CD14-positive monocyte (primary cell): ENCODE results near the gene ZFYVE28. TPM values are rescaled to one million over a fixed set of nuclear protein-coding genes. Genes with fewer than 3 reads are reported as not detected.

Source experiments
- DNase-seq, 3 donors: peaks; one replicate each; pipeline ENCODE4 v3.0.0-alpha.2; 2011 to 2022
- H2AFZ ChIP-seq: 2 replicates; pipeline ENCODE4 v1.6.0; 2012; ENCODE audit warnings: mild to moderate bottlenecking, low read depth, low read length, inconsistent platforms; ENCODE audit not compliant: insufficient read depth, poor library complexity, severe bottlenecking
- H3K27ac ChIP-seq, 2 donors: 1 replicate in 1 of 2; 2 replicates in 1 of 2; pipeline ENCODE4 v1.5.1; 2012 to 2013; ENCODE audit warnings: low read length in 2 of 2, control low read depth in 1 of 2, inconsistent platforms in 1 of 2, low read depth in 1 of 2, mild to moderate bottlenecking in 1 of 2
- H3K27me3 ChIP-seq, 2 donors: one replicate each; pipeline versions ENCODE4 v1.6.0 to v1.6.1; 2011 to 2013; ENCODE audit warnings: low read length in 2 of 2; ENCODE audit not compliant: control insufficient read depth in 2 of 2, insufficient read depth in 2 of 2
- H3K36me3 ChIP-seq, 2 donors: replicated peaks in 1 of 2; 1 replicate in 1 of 2; 2 replicates in 1 of 2; pipeline versions ENCODE4 v1.5.1 to v1.6.1; 2012 to 2013; ENCODE audit warnings: low read length in 2 of 2, control low read depth in 1 of 2, inconsistent platforms in 1 of 2, mild to moderate bottlenecking in 1 of 2; ENCODE audit not compliant: insufficient read depth in 2 of 2, control insufficient read depth in 1 of 2
- H3K4me1 ChIP-seq, 2 donors: 1 replicate in 1 of 2; 2 replicates in 1 of 2; pipeline versions ENCODE4 v1.5.1 to v1.6.1; 2012 to 2013; ENCODE audit warnings: low read length in 2 of 2, control low read depth in 1 of 2, inconsistent platforms in 1 of 2, mild to moderate bottlenecking in 1 of 2, moderate library complexity in 1 of 2; ENCODE audit not compliant: insufficient read depth in 2 of 2, control insufficient read depth in 1 of 2
- H3K4me2 ChIP-seq: replicated peaks from 2 replicates; pipeline ENCODE3; 2012; ENCODE audit warnings: low read length, moderate library complexity, mild to moderate bottlenecking; ENCODE audit not compliant: poor library complexity, severe bottlenecking; ENCODE audit errors: extremely low read depth
- H3K4me3 ChIP-seq, 3 experiments: fragments of 200-600 bp in 1 of 3; sonication (generic) in 1 of 3; replicated peaks in 1 of 3; 1 replicate in 2 of 3; 2 replicates in 1 of 3; pipeline ENCODE4 v1.5.1; 2011 to 2013; ENCODE audit warnings: low read length in 3 of 3, mild to moderate bottlenecking in 3 of 3, control low read depth in 2 of 3, low read depth in 2 of 3, inconsistent platforms in 1 of 3, moderate library complexity in 1 of 3
- H3K79me2 ChIP-seq: 2 replicates; pipeline ENCODE4 v1.6.0; 2012; ENCODE audit warnings: mild to moderate bottlenecking, control low read depth, inconsistent platforms, low read length, moderate library complexity; ENCODE audit not compliant: insufficient read depth
- H3K9ac ChIP-seq: 2 replicates; pipeline ENCODE4 v1.6.0; 2017; ENCODE audit warnings: low read length, mild to moderate bottlenecking; ENCODE audit not compliant: insufficient read depth, poor library complexity, severe bottlenecking
- H3K9me3 ChIP-seq, 2 donors: replicated peaks in 1 of 2; 1 replicate in 1 of 2; 2 replicates in 1 of 2; pipeline versions ENCODE4 v1.5.1 to v1.6.1; 2012 to 2013; ENCODE audit warnings: low read length in 2 of 2, control low read depth in 1 of 2; ENCODE audit not compliant: control insufficient read depth in 1 of 2, insufficient read depth in 1 of 2
- H4K20me1 ChIP-seq: 2 replicates; pipeline ENCODE4 v1.6.0; 2012; ENCODE audit warnings: mild to moderate bottlenecking, low read length, control low read depth, moderate library complexity; ENCODE audit not compliant: insufficient read depth
- H3K27ac Mint-ChIP-seq, 7 donors: one replicate each; pipeline ENCODE4 v1.8.0; 2020; ENCODE audit warnings: mild to moderate bottlenecking in 7 of 7, mixed read lengths in 7 of 7, moderate library complexity in 6 of 7, inconsistent platforms in 2 of 7
- H3K27me3 Mint-ChIP-seq, 3 donors: one replicate each; pipeline ENCODE4 v1.8.0; 2021 to 2022; ENCODE audit warnings: low read depth in 3 of 3, mild to moderate bottlenecking in 3 of 3, mixed read lengths in 3 of 3, moderate library complexity in 3 of 3, inconsistent platforms in 1 of 3
- H3K36me3 Mint-ChIP-seq, 2 donors: one replicate each; pipeline ENCODE4 v1.8.0; 2020; ENCODE audit warnings: mixed read lengths in 2 of 2, inconsistent platforms in 1 of 2, mild to moderate bottlenecking in 1 of 2
- H3K4me1 Mint-ChIP-seq: one replicate; pipeline ENCODE4 v1.8.0; 2020; ENCODE audit warnings: mild to moderate bottlenecking, mixed read lengths
- H3K4me3 Mint-ChIP-seq, 2 donors: one replicate each; pipeline ENCODE4 v1.8.0; 2020; ENCODE audit warnings: mild to moderate bottlenecking in 2 of 2, mixed read lengths in 2 of 2, moderate library complexity in 1 of 2
- H3K9me3 Mint-ChIP-seq, 7 donors: one replicate each; pipeline ENCODE4 v1.8.0; 2020 to 2022; ENCODE audit warnings: mixed read lengths in 7 of 7, mild to moderate bottlenecking in 6 of 7, moderate library complexity in 6 of 7, inconsistent platforms in 2 of 7
- WGBS: methylation state at CpG from one replicate; pipeline ENCODE4 v1.1.5; 2013; ENCODE audit warnings: missing lambda C conversion rate; ENCODE audit not compliant: insufficient coverage; 5-methylcytosine and 5-hydroxymethylcytosine counted together
- intact Hi-C, 2 donors: fragments of 100-400 bp; cut with micrococcal nuclease; formaldehyde crosslinking; loops; one replicate each; pipeline versions ENCODE4 v1.15.0 to v1.15.1; 2023
- polyA plus RNA-seq, 3 donors: library from polyadenylated mRNA; depleted of rRNA in 1 of 3; unstranded in 2 of 3; stranded (reverse) in 1 of 3; fragments of 300-500 nt in 2 of 3; fragments of >200 nt in 1 of 3; fragmentation: Illumina TruSeq in 2 of 3; gene quantifications; 1 replicate in 2 of 3; 2 replicates in 1 of 3; pipeline ENCODE4 v1.2.3, GENCODE V29; 2012 to 2021
- TF ChIP-seq, protein P1 (sequence below): fragments of 200-600 bp; IDR thresholded peaks from one replicate; pipeline ENCODE4 v1.8.0; 2022; ENCODE audit warnings: antibody characterized with exemption, mild to moderate bottlenecking

Gene ZFYVE28
- polyA plus RNA-seq, 3 donors, result 1.0 to 4.4 (median 1.1) TPM

DNA sequence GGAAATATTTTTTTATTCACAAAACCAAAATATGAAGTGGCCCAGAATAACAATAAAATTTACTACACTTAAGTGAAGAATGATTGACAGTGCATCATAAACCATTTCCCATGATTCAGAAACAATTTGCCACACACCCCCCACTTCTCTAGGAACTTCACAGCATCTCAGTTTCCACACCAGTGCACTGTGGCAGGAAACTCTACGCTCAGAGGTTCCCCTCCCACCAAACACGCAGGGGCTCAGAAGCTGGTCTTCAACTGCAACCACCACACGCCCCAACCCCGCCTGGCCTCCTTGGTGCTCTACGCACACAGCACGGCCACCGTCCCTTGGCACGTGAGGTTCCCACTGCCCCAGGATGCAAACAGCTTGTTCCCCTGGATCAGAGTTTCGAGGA is 63.7 kb downstream of the ZFYVE28 start:
- Histone ChIP-seq H4K20me1 (no peaks in the 10 kb centered on the region), H3K27ac (no peak overlapping the region), H3K4me2 (no peak overlapping the region), H2AFZ (no peak overlapping the region), H3K27me3 (no peaks in the 10 kb centered on the region), H3K9me3 (no peaks in the 10 kb centered on the region), H3K36me3 (no peaks in the 10 kb centered on the region), H3K4me1 (no peaks in the 10 kb centered on the region), H3K4me3 (no peak overlapping the region), H3K9ac (no peak overlapping the region), H3K79me2 (no peaks in the 10 kb centered on the region)
- DNase-seq, result no peak
- Mint-ChIP-seq H3K4me3 (no peak overlapping the region), H3K27ac (peak overlapping the region in 1 of 7 donors; percentile 15), H3K27me3 (peaks cover 0 to 2% (median 1%) of the 10 kb centered on the region in 3 donors), H3K36me3 (no peaks in the 10 kb centered on the region), H3K9me3 (no peaks in the 10 kb centered on the region), H3K4me1 (no peaks in the 10 kb centered on the region)
- intact Hi-C loops, result no loop called here
- WGBS, result 83% methylated on average over 8 of the region's 9 CpGs
- TF ChIP-seq, protein P1, sequence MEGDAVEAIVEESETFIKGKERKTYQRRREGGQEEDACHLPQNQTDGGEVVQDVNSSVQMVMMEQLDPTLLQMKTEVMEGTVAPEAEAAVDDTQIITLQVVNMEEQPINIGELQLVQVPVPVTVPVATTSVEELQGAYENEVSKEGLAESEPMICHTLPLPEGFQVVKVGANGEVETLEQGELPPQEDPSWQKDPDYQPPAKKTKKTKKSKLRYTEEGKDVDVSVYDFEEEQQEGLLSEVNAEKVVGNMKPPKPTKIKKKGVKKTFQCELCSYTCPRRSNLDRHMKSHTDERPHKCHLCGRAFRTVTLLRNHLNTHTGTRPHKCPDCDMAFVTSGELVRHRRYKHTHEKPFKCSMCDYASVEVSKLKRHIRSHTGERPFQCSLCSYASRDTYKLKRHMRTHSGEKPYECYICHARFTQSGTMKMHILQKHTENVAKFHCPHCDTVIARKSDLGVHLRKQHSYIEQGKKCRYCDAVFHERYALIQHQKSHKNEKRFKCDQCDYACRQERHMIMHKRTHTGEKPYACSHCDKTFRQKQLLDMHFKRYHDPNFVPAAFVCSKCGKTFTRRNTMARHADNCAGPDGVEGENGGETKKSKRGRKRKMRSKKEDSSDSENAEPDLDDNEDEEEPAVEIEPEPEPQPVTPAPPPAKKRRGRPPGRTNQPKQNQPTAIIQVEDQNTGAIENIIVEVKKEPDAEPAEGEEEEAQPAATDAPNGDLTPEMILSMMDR, result no peak

DNA sequence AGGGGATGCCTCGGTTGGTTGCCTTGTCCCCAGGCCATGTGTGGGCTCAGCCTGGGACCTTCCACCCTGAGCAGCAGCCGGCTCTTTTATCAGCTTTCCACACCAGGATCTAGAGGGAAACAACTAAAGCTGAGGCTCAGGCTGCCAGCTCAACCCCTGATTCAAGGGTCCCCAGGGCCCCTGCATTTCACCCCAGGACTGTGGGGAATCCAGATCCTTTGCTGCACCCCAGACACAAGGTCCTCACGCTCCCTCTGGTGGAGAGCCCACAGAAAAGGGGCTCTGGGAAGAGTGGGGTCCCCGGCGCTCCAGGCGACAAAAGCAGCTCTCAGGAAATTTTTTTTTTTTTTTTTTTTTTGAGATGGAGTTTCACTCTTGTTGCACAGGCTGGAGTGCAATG is 64.3 kb downstream of the ZFYVE28 start:
- no peaks in the 10 kb centered on the region for H3K36me3 ChIP-seq
- H3K9ac ChIP-seq, result no peak overlapping the region
- no peaks in the 10 kb centered on the region for H3K4me1 ChIP-seq
- H3K4me3 ChIP-seq, result no peak overlapping the region
- H3K9me3 ChIP-seq, result no peaks in the 10 kb centered on the region
- no peak overlapping the region for H2AFZ ChIP-seq
- H3K9me3 Mint-ChIP-seq, result no peaks in the 10 kb centered on the region
- H3K27me3 ChIP-seq, result no peaks in the 10 kb centered on the region
- H3K79me2 ChIP-seq, result no peaks in the 10 kb centered on the region
- H3K27ac ChIP-seq, result no peak overlapping the region
- H3K4me1 Mint-ChIP-seq, result no peaks in the 10 kb centered on the region
- no peaks in the 10 kb centered on the region for H3K36me3 Mint-ChIP-seq
- 78% methylated on average over 3 of the region's 6 CpGs for WGBS
- no peak overlapping the region for H3K4me2 ChIP-seq
- no peak for DNase-seq
- H3K27ac Mint-ChIP-seq, result no peak overlapping the region
- no peak overlapping the region for H3K4me3 Mint-ChIP-seq
- TF ChIP-seq, protein P1, result no peak
- H4K20me1 ChIP-seq, result no peaks in the 10 kb centered on the region
- intact Hi-C loops, result no loop called here
- peaks cover 0 to 2% (median 1%) of the 10 kb centered on the region in 3 donors for H3K27me3 Mint-ChIP-seq
